ENCODE measurements around the gene CBFA2T3. TPM values are rescaled to one million over a fixed set of nuclear protein-coding genes. Genes with fewer than 3 reads are reported as not detected.

The CBFA2T3 gene
- total RNA-seq, 3 donors from 2014 or later = 1.0 to 2.0 (median 1.3) TPM

GRCh38 chr16:88968589-88969280 lies 8.3 kb downstream of the CBFA2T3 start:
- Mint-ChIP-seq H3K27me3 (ENCODE audit: low read depth) (peaks cover 14% of the 10 kb centered on the region), H3K4me1 (ENCODE audit: low read depth) (peaks cover 2% of the 10 kb centered on the region), H3K4me3 (no peak overlapping the region), H3K9me3 (no peaks in the 10 kb centered on the region), H3K36me3 (ENCODE audit: insufficient read depth) (no peaks in the 10 kb centered on the region)
- ATAC-seq (no peak), DNase-seq (no peak)

- Mint-ChIP-seq H3K9me3 (no peaks in the 10 kb centered on the region), H3K36me3 (ENCODE audit: insufficient read depth) (no peaks in the 10 kb centered on the region), H3K27me3 (ENCODE audit: low read depth) (peaks cover 7% of the 10 kb centered on the region), H3K4me3 (peak overlapping the region; percentile 26), H3K4me1 (ENCODE audit: low read depth) (peaks cover 2% of the 10 kb centered on the region)
- no peak for DNase-seq
- ATAC-seq = peak; percentile 38 to 43
Measured at GRCh38 chr16:88967830-88968588, 9.0 kb downstream of the CBFA2T3 start.

DNA sequence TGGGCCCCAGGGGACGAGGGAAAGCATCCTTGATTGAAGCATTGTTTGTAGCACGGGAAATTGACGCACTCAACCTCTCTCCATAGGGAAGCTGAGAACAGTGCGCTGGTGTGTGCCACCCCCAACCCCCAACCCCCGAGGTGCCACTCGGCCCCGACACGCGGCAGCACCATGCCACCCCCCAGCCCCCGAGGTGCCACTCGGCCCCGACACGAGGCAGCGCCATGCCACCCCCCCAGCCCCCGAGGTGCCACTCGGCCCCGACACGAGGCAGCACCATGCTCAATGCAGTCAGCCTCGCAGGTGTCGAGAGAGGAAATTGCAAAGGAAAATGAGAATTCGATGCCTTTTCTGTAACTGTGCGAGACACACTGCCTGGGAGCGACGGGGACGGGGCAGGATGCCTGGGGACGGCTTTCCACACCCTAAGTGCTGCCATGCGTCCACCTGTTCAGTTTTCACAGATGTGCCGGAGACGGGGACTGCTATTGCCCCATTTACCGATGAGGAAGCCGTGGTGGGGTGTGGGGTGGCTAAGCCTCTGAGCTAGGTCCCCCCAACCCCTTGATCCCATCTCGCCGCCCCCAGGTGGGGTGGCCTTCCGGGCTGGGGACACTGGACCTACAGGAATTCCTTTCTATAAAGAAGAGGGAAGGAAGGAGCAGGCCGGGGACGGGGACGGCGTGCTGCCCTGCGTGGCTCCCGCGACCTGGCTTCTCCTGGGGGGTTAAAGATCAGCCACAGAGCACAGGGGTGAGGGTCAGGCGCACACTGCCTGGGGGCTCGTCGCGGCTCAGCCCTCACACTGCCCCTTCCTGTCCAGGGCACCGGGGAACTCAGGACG lies 9.8 kb downstream of the CBFA2T3 start:
- peaks cover 2% of the 10 kb centered on the region for H3K4me1 Mint-ChIP-seq (ENCODE audit: low read depth)
- H3K9me3 Mint-ChIP-seq = no peaks in the 10 kb centered on the region
- H3K27me3 Mint-ChIP-seq (ENCODE audit: low read depth) = peaks cover 7% of the 10 kb centered on the region
- DNase-seq (no peak), ATAC-seq (no peak)
- peak overlapping the region; percentile 26 for H3K4me3 Mint-ChIP-seq
- H3K36me3 Mint-ChIP-seq (ENCODE audit: insufficient read depth) = no peaks in the 10 kb centered on the region

DNA sequence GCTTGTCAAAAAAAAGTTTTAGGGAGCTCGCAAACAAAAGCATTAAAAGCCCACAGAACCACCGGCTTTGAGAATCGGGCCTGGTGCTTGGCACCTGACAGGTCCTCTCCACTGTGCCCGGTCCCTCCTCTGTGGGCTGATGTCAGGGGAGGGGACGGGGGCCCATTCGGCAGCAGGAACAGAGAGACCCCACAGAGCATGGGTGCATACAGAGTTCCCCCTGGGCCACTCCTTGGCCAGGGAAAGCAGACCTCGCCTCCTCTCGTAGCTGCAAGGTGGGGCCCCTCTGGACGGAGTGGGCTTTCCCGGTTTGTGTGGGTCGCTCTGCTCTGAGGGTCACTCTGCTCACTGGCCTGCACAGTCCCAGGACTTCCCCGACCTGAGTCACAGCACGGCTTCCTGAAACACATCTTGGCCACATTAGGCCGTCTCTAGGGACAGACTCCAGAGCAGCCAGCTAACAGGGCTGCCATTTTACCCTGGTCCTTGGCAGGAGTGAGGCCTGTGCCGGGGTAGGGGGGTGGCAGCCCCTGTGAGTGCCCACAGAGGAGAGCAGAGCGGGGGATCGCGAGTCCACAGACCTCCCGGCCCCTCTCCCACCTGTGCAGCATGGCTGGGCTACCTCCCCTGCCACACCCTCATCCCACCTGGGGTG lies 11.1 kb downstream of the CBFA2T3 start:
- DNase-seq (no peak), ATAC-seq (no peak)
- Mint-ChIP-seq H3K27me3 (ENCODE audit: low read depth) (peaks cover 10% of the 10 kb centered on the region), H3K4me1 (ENCODE audit: low read depth) (peaks cover 2% of the 10 kb centered on the region), H3K4me3 (no peak overlapping the region), H3K9me3 (no peaks in the 10 kb centered on the region), H3K36me3 (ENCODE audit: insufficient read depth) (no peaks in the 10 kb centered on the region)

DNA sequence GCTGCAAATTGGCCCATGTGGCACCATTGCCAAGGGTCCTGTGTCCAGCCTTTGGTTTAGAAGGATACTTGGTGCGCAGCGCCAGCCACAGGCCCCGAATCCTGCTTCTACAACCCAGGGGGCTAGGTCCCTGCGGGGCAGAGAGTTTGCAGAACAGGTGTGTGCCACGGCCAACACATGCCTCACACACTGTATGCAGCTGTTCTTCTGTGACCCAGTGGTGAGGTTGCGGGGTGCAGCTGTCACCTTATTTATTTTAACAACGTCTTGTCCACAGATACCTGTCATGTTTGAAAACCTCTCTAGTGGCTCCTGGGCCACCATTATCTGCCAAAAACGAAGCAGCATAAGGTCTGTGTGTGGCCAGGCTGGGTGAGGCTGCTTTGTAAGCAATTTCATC lies 11.6 kb downstream of the CBFA2T3 start:
- Mint-ChIP-seq H3K27me3 (ENCODE audit: low read depth) (peaks cover 10% of the 10 kb centered on the region), H3K36me3 (ENCODE audit: insufficient read depth) (no peaks in the 10 kb centered on the region), H3K9me3 (no peaks in the 10 kb centered on the region), H3K4me3 (no peak overlapping the region), H3K4me1 (ENCODE audit: low read depth) (peaks cover 2% of the 10 kb centered on the region)
- no peak for DNase-seq
- no peak for ATAC-seq

DNA sequence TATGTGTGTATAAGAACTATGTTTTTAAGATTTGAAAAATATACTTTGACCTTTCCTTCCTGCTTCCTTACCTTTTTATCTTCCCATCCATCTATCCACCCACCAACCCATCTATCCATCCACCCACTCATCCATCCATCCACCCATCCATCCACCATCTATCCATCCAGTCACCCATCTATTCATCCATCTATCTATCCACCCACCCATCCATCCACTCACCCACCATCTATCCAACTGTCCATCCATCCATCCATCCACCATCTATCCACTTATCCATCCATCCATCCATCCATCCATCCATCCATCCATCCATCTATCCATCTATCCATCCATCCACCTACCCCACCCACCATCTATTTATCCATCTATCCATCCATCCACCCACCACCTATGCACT lies 12.4 kb downstream of the CBFA2T3 start:
- peaks cover 15% of the 10 kb centered on the region for H3K27me3 Mint-ChIP-seq (ENCODE audit: low read depth)
- ATAC-seq = no peak

GRCh38 chr16:88963583-88963982 lies 13.4 kb downstream of the CBFA2T3 start:
- H3K4me1 Mint-ChIP-seq (ENCODE audit: low read depth) = peaks cover 2% of the 10 kb centered on the region
- H3K27me3 Mint-ChIP-seq (ENCODE audit: low read depth) = peaks cover 23% of the 10 kb centered on the region
- no peaks in the 10 kb centered on the region for H3K9me3 Mint-ChIP-seq
- ATAC-seq = no peak
- H3K4me3 Mint-ChIP-seq = no peak overlapping the region
- DNase-seq = no peak
- H3K36me3 Mint-ChIP-seq (ENCODE audit: insufficient read depth) = no peaks in the 10 kb centered on the region

More for the DNA sequence above, 12.4 kb downstream of the CBFA2T3 start:
- H3K36me3 Mint-ChIP-seq (ENCODE audit: insufficient read depth) = no peaks in the 10 kb centered on the region
- no peaks in the 10 kb centered on the region for H3K9me3 Mint-ChIP-seq
- peaks cover 2% of the 10 kb centered on the region for H3K4me1 Mint-ChIP-seq (ENCODE audit: low read depth)
- DNase-seq = no peak
- H3K4me3 Mint-ChIP-seq = no peak overlapping the region

DNA sequence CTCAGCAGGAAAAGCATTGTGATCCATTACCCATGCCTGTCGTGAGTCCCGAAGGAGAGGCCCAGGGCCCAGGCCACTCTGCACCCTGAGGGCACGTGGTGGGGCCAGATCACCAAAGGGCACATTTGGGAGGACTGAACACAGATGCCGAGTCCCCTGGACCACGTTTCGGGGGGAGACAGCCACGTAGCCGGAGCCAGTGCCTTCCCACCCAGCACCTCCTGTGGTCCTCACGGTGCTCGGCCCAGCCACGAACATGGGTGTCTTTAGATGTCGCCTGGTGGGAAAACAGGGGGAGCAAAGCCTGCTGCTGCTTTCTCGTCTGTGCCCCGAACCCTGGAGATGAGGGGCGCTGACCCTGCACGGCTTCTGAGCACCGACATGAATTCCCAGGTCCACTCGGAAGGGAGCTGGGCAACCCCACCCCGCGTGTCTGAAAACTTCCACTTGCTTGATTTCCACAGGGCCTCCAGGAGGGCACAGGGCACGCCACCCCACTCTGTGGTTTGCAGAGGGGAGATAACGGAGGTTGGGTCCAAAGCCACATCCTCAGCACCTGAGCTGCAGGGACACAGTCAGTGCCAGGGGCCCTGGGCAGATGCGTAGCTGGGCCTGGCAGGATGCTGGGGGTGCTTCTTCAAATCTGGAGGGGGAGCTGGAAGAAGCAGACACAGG lies 14.4 kb downstream of the CBFA2T3 start:
- peaks cover 27% of the 10 kb centered on the region for H3K27me3 Mint-ChIP-seq (ENCODE audit: low read depth)
- ATAC-seq (no peak), DNase-seq (no peak)
- H3K4me3 Mint-ChIP-seq = no peak overlapping the region
- H3K36me3 Mint-ChIP-seq (ENCODE audit: insufficient read depth) = no peaks in the 10 kb centered on the region
- H3K9me3 Mint-ChIP-seq = no peaks in the 10 kb centered on the region
- peaks cover 7% of the 10 kb centered on the region for H3K4me1 Mint-ChIP-seq (ENCODE audit: low read depth)

DNA sequence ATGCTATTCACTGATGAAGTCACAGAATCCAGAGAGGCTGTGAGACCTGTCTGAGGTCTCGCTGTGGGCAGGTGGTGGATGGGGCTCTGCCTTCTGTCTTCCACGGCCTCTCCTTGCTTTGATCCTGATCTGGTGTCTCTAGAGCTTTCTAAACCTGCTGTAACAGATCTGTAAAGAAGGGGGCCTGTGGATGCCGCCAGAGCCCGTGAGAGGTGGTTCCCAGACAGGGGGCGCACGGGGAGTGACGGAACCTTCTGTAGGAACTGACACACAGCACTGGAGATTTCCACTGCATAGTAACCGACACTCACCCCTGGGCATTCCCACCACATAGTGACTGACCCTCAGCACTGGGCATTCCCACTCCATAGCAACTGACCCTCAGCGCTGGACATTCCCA lies 16.0 kb downstream of the CBFA2T3 start:
- peaks cover 14% of the 10 kb centered on the region for H3K4me1 Mint-ChIP-seq (ENCODE audit: low read depth)
- H3K4me3 Mint-ChIP-seq = no peak overlapping the region
- peaks cover 32% of the 10 kb centered on the region for H3K27me3 Mint-ChIP-seq (ENCODE audit: low read depth)
- DNase-seq (no peak), ATAC-seq (no peak)
- H3K36me3 Mint-ChIP-seq (ENCODE audit: insufficient read depth) = no peaks in the 10 kb centered on the region
- H3K9me3 Mint-ChIP-seq = no peaks in the 10 kb centered on the region

- ATAC-seq (no peak), DNase-seq (no peak)
- H3K4me3 Mint-ChIP-seq = no peak overlapping the region
- H3K9me3 Mint-ChIP-seq = no peaks in the 10 kb centered on the region
- H3K27me3 Mint-ChIP-seq (ENCODE audit: low read depth) = peaks cover 32% of the 10 kb centered on the region
- H3K4me1 Mint-ChIP-seq (ENCODE audit: low read depth) = peaks cover 14% of the 10 kb centered on the region
- H3K36me3 Mint-ChIP-seq (ENCODE audit: insufficient read depth) = no peaks in the 10 kb centered on the region
Measured at GRCh38 chr16:88960516-88960915, 16.5 kb downstream of the CBFA2T3 start.

DNA sequence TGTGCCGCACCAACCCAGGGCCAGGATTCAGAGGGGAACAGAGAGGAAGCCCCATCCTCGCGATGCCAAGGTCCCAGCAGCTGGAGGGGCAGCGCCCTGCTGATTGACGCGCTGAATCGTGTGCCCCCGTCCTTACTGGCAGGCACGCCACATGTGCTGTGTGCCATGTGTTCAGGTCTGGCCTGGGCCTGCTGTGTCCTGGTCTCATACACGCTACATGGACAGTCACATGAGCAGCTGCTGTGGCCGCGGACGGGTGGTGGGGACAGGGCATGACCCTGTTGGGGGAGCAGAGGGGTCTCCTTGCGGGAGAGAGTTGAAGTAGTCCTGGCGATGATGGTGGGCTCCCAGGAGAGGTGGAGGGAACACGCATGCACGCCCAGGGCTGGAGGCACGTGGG lies 18.0 kb downstream of the CBFA2T3 start:
- ATAC-seq = no peak
- DNase-seq = no peak
- Mint-ChIP-seq H3K36me3 (ENCODE audit: insufficient read depth) (no peaks in the 10 kb centered on the region), H3K9me3 (no peaks in the 10 kb centered on the region), H3K4me1 (ENCODE audit: low read depth) (peaks cover 14% of the 10 kb centered on the region), H3K4me3 (no peak overlapping the region), H3K27me3 (ENCODE audit: low read depth) (peaks cover 30% of the 10 kb centered on the region)

DNA sequence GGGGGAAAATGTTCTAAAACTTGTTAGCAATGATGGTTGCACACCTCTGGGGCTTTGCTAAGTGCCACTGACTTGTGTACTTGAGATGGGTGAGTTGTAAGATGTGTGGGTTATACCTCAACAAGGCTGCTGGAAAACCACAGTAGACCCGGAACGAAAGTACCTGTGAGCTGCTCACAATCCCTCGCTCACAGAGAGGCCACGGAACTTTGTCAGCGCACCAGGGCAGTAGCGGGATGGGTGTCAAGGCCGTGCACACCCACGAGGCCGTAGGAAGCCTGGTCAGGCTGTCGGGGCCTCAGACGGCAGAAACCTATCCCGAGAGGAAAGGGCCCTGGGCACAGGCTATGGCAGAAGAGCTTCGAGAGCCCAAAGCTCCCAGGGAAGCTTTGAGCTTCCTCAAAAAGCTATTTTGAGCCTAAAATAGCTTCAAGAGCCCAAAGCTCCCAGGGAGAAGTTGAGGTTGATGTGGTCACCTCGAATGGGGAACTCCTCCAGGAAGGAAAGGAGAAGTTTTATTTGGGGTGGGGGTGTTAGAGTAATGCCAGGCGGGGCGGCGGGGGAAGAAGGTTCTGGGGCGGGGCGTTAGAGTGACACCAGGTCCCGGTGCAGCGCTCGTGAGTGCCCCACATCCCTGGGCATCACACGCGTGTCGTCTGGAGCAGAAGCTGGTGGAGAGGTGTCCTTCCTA lies 19.0 kb downstream of the CBFA2T3 start:
- Mint-ChIP-seq H3K4me3 (peak overlapping the region; percentile 29), H3K4me1 (ENCODE audit: low read depth) (peaks cover 14% of the 10 kb centered on the region), H3K36me3 (ENCODE audit: insufficient read depth) (no peaks in the 10 kb centered on the region), H3K9me3 (no peaks in the 10 kb centered on the region), H3K27me3 (ENCODE audit: low read depth) (peaks cover 30% of the 10 kb centered on the region)
- ATAC-seq = peak; percentile 59 to 63
- no peak for DNase-seq

GRCh38 chr16:88957433-88957767 lies 19.6 kb downstream of the CBFA2T3 start:
- Mint-ChIP-seq H3K4me3 (peak overlapping the region; percentile 29), H3K27me3 (ENCODE audit: low read depth) (peaks cover 30% of the 10 kb centered on the region), H3K4me1 (ENCODE audit: low read depth) (peaks cover 14% of the 10 kb centered on the region), H3K36me3 (ENCODE audit: insufficient read depth) (no peaks in the 10 kb centered on the region), H3K9me3 (no peaks in the 10 kb centered on the region)
- ATAC-seq = peak in 1 of 2 donors; percentile 15
- DNase-seq = no peak
